Measurements from ENCODE around the gene PPP1R37. TPM values are rescaled to one million over a fixed set of nuclear protein-coding genes. Genes with fewer than 3 reads are reported as not detected.

Gene PPP1R37
- total and polyA plus RNA-seq, 2 donors (not counting 1 experiment from before 2014, with no cell fraction given) = 11.3 to 36.0 TPM

DNA sequence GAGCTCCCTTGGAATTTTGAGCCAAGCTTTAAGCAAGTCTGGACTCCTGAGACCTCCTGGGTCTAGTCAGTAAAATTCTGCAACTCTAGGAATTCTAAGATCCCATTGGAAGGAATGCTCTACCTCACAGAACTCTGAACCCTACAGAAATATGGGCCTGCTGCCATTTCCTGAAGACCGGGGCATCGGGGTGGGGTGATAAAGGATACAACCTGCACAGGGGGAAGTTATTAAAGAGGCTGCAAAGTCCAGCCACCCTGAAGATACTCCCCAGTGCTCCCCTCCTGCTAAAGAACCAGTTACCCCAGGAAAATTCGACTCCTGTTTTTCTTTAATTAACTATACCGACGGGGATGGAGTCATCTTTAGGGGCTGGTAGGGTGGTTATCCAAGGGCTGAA, 2.4 kb upstream of the PPP1R37 start:
- no peak for DNase-seq (ENCODE audit: low read depth in 2 of 2)
- H3K36me3 ChIP-seq (ENCODE audit: control insufficient read depth, insufficient read depth, low read length) = peaks cover 9% of the 10 kb centered on the region
- H4K20me1 ChIP-seq (ENCODE audit: control insufficient read depth, extremely low read depth, insufficient read depth, low read length) = no peaks in the 10 kb centered on the region
- H2AFZ ChIP-seq (ENCODE audit: low read length) = no peak overlapping the region
- H3K4me2 ChIP-seq (ENCODE audit: extremely low read depth, insufficient read depth, low read length) = peak overlapping the region; percentile 88
- peaks cover 28% of the 10 kb centered on the region for H3K79me2 ChIP-seq (ENCODE audit: control insufficient read depth, insufficient read depth, low read length)
- peak overlapping the region in 2 of 4 experiments; percentile 68 to 94 for H3K4me3 ChIP-seq (replicated peaks in 1 of 4; ENCODE audit: control extremely low read depth in 1 of 4, insufficient read depth in 1 of 4, low read depth in 3 of 4, low read length in 4 of 4)
- H3K27ac ChIP-seq (ENCODE audit: insufficient read depth, low read length) = peak overlapping the region; percentile 44
- H3K4me1 ChIP-seq (ENCODE audit: control insufficient read depth, extremely low read depth, insufficient read depth, low read length) = peaks cover 20% of the 10 kb centered on the region
- H3K27me3 ChIP-seq (ENCODE audit: control insufficient read depth, insufficient read depth, low read length) = no peaks in the 10 kb centered on the region
- TF ChIP-seq, protein P1, sequence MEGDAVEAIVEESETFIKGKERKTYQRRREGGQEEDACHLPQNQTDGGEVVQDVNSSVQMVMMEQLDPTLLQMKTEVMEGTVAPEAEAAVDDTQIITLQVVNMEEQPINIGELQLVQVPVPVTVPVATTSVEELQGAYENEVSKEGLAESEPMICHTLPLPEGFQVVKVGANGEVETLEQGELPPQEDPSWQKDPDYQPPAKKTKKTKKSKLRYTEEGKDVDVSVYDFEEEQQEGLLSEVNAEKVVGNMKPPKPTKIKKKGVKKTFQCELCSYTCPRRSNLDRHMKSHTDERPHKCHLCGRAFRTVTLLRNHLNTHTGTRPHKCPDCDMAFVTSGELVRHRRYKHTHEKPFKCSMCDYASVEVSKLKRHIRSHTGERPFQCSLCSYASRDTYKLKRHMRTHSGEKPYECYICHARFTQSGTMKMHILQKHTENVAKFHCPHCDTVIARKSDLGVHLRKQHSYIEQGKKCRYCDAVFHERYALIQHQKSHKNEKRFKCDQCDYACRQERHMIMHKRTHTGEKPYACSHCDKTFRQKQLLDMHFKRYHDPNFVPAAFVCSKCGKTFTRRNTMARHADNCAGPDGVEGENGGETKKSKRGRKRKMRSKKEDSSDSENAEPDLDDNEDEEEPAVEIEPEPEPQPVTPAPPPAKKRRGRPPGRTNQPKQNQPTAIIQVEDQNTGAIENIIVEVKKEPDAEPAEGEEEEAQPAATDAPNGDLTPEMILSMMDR (conservative IDR thresholded peaks at IDR 0.05 in 1 of 2, IDR thresholded peaks at IDR 0.05 in 1 of 2; ENCODE audit: low read depth in 1 of 2, low read length in 2 of 2) = no peak
- no peak for TF ChIP-seq EZH2 (IDR thresholded peaks at IDR 0.05; ENCODE audit: low read length, missing control alignments)
- no peak overlapping the region for H3K9ac ChIP-seq (ENCODE audit: insufficient read depth, low read length)
- no peaks in the 10 kb centered on the region for H3K9me3 ChIP-seq (ENCODE audit: control insufficient read depth, insufficient read depth, low read depth, low read length)

DNA sequence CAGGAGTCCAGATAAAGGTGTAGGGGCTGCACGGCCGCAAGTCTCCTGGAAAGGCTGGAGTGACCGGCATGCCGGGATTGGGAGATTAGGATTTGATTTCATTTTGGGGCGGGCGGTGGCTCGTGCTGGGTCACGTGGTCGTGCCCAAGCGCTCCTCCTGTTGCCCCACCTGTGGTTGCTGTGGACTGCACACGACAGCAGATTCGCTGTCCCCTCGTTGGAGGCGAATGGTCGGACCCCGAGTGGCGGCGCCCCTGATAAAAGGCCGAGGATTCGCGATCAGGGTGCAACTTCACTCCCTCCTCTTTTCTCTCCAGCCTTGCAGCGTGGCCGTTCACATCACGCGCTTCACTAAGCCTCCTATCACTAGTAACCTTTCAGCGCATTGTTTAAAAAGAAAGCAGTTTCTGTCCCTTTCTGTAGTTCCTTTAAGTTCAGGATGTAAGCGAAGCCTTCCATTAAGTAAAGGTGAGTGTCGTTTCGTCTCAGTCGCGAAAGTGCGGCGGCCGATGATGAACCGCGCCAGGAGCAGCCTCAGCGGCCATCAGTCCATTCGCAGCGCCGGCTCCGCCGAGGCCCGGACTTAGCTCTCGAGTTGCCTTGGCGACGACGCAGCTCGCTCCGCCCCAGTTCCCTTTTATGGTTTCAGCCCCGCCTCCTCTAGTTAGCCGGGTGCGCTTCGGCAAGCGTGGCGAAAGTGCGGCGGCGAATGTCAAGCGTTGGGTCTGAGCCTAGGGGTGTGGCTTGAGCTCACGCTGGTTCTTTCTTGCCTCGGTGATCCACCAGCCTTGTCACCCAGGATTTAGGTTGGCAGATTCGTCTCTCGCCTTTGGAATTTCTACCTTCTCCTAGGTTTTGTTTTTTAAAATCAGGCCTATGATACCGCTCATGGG, 1.7 kb upstream of the PPP1R37 start:
- no peaks in the 10 kb centered on the region for H3K9me3 ChIP-seq (ENCODE audit: control insufficient read depth, insufficient read depth, low read depth, low read length)
- TF ChIP-seq, protein P1 (conservative IDR thresholded peaks at IDR 0.05 in 1 of 2, IDR thresholded peaks at IDR 0.05 in 1 of 2; ENCODE audit: low read depth in 1 of 2, low read length in 2 of 2) = no peak
- H3K79me2 ChIP-seq (ENCODE audit: control insufficient read depth, insufficient read depth, low read length) = peaks cover 35% of the 10 kb centered on the region
- H3K4me1 ChIP-seq (ENCODE audit: control insufficient read depth, extremely low read depth, insufficient read depth, low read length) = peaks cover 20% of the 10 kb centered on the region
- peak overlapping the region; percentile 70 for H2AFZ ChIP-seq (ENCODE audit: low read length)
- H3K27me3 ChIP-seq (ENCODE audit: control insufficient read depth, insufficient read depth, low read length) = no peaks in the 10 kb centered on the region
- DNase-seq (ENCODE audit: low read depth in 2 of 2) = peak; percentile 98 to 99
- H3K9ac ChIP-seq (ENCODE audit: insufficient read depth, low read length) = peak overlapping the region; percentile 61
- peak overlapping the region; percentile 92 for H3K27ac ChIP-seq (ENCODE audit: insufficient read depth, low read length)
- no peaks in the 10 kb centered on the region for H4K20me1 ChIP-seq (ENCODE audit: control insufficient read depth, extremely low read depth, insufficient read depth, low read length)
- peak overlapping the region; percentile 99 for H3K4me2 ChIP-seq (ENCODE audit: extremely low read depth, insufficient read depth, low read length)
- peak overlapping the region; percentile 56 to 94 (median 72) for H3K4me3 ChIP-seq (replicated peaks in 1 of 4; ENCODE audit: control extremely low read depth in 1 of 4, insufficient read depth in 1 of 4, low read depth in 3 of 4, low read length in 4 of 4)
- peaks cover 9% of the 10 kb centered on the region for H3K36me3 ChIP-seq (ENCODE audit: control insufficient read depth, insufficient read depth, low read length)

DNA sequence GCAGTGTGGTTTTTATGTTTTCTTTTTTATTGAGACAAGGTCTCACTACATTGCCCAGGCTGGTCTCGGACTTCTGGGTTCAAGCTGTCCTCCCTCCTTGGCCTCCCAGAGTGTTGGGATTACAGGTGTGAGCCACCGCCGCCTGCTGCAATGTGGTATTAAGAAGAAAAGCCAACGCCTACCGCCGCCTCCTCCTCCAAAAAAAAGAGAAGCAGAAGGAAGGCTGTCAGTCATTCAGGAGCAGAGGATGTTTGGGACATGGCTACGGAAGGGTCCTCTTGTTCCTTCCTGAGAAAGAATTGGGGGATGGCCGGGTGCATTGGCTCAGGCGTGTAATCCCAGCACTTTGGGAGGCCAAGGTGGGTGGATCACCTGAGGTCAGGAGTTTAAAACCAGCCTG, 1.2 kb downstream of the PPP1R37 start:
- Histone ChIP-seq H3K27me3 (ENCODE audit: control insufficient read depth, insufficient read depth, low read length) (no peaks in the 10 kb centered on the region), H3K9me3 (ENCODE audit: control insufficient read depth, insufficient read depth, low read depth, low read length) (no peaks in the 10 kb centered on the region), H3K4me1 (ENCODE audit: control insufficient read depth, extremely low read depth, insufficient read depth, low read length) (peaks cover 37% of the 10 kb centered on the region), H3K27ac (ENCODE audit: insufficient read depth, low read length) (peak overlapping the region; percentile 92), H4K20me1 (ENCODE audit: control insufficient read depth, extremely low read depth, insufficient read depth, low read length) (no peaks in the 10 kb centered on the region), H3K79me2 (ENCODE audit: control insufficient read depth, insufficient read depth, low read length) (peaks cover 59% of the 10 kb centered on the region), H3K9ac (ENCODE audit: insufficient read depth, low read length) (no peak overlapping the region), H2AFZ (ENCODE audit: low read length) (no peak overlapping the region), H3K36me3 (ENCODE audit: control insufficient read depth, insufficient read depth, low read length) (peaks cover 9% of the 10 kb centered on the region), H3K4me2 (ENCODE audit: extremely low read depth, insufficient read depth, low read length) (peak overlapping the region; percentile 87), H3K4me3 (replicated peaks in 1 of 4; ENCODE audit: control extremely low read depth in 1 of 4, insufficient read depth in 1 of 4, low read depth in 3 of 4, low read length in 4 of 4) (peak overlapping the region; percentile 56 to 94 (median 91))
- TF ChIP-seq, protein P1 (conservative IDR thresholded peaks at IDR 0.05 in 1 of 2, IDR thresholded peaks at IDR 0.05 in 1 of 2; ENCODE audit: low read depth in 1 of 2, low read length in 2 of 2) = no peak
- no peak for TF ChIP-seq EZH2 (IDR thresholded peaks at IDR 0.05; ENCODE audit: low read length, missing control alignments)
- DNase-seq (ENCODE audit: low read depth in 2 of 2) = no peak

Data from fibroblast of lung (primary cell).